ENCODE results near the gene SC5D.

Gene SC5D

DNA sequence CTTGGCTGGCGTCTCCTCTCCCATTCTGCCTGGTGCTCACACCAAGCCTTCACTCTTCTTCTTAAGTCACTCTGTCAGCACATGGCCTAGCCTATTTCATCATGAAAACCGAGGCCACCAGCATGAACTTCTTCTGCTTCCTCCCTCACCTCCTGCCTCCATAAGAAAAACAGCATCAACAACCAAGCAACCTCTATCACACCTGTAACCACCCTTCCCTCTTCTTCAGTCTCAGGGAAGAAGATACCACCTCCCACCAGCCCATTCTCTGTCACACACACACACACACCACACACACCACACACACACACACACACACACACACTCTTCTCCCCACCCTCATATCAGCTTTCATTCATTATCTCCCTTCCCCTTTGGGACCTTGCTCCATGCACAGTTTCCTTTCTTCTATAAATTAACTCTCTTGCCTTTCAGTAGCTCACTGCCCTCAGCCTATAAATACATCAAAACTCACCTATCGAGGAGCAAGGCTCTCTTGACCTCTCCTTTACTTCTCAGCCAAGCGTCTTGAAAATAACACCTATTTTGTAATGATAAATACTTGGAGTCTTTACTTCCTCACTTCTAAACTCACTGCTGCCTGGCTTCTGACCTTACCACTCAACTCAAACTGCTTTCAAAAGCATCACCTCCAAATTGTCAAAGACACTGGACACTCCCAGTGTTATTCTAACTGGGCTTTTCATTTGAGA, 36.6 kb downstream of the SC5D start:
- DNase-seq (ENCODE audit: low read depth) = no peak

DNA sequence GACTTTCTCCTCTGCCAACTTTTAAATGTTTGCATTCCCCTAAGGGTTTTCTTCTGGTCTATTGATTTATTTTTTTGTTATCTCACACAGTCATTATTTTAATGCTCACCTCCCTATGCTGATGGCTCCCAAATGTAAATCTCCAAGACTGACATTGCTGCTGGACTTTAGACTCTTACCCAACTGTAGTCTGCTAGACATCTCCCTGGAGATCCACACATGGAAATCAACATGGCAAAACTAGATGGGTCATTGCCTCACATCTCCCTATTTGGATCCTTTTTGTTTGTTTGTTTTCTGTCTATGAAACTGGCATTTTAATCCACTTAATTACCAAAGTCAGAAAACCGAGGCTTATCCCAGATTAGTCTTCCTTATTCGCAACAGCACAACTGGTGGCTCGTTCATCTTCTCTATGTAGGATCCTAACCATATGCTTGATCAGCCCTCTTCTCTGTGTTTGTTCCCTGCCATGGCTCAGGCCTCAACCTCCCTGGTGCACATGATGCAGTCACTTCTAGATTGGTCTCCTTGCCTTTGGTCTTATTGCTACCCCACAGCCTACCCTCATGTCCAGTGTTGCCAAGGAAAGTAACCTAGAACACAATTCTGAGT, 37.3 kb downstream of the SC5D start:
- no peak for DNase-seq (ENCODE audit: low read depth)

- no peak for DNase-seq (ENCODE audit: low read depth)
Observed at GRCh38 chr11:121330614-121331435, 38.3 kb downstream of the SC5D start.

DNA sequence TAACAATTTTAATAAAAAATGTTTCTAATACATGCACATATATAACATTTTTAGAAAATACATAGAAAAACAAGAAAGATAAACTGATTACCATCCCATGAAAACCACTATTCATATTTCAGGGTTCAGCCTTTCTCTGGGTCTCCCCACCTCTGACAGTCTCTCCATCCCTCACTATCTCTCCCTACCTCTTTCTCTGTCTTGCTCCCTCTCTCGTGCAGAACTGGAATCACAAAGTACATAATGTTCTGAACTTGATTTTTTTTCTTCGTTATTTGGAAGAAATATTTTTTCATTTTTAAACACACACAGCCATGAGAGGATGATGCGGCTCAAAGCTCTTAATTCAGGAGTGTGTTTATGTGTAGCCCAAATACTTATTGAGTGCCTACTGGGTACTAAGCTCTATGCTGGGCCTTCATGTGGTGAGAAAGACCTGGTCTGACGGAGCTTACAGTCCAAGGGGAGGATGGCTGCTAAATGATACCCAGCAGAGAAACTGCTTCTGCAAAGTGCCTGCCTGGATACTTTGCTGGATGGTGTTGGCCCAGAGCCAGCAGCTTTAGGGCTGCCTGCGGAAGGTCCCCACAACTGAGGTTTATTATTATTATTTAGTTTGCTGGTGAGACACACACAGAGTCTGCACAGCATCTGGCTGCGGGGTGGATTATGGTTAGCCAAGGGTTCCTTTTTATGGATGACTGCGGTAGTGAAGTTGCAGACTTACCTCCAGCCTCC, 42.6 kb downstream of the SC5D start:
- no peak for DNase-seq (ENCODE audit: low read depth)

GRCh38 chr11:121336279-121336937, 43.8 kb downstream of the SC5D start:
- no peak for DNase-seq (ENCODE audit: low read depth)

DNA sequence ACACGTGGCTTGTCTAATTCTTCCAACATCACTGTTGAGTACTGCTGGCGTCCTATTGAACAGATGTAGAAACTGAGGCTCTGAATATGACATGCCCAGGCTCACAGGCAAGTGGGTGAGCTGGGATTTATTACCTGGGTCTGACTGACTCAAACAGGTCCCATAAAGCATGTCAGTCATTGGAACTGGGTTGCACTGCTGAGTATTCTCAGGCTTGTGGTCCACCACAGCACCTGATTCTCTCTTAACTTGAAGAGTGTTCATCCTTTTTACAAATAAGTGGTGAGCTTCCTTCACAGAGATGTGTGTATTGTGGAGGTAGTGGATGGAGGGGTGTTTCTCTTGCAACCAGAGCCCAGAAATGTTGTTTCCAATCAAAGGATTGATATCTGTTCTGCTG, 44.5 kb downstream of the SC5D start:
- DNase-seq (ENCODE audit: low read depth) = no peak

- DNase-seq (ENCODE audit: low read depth) = no peak
Observed at GRCh38 chr11:121337740-121338272, 45.2 kb downstream of the SC5D start.

DNA sequence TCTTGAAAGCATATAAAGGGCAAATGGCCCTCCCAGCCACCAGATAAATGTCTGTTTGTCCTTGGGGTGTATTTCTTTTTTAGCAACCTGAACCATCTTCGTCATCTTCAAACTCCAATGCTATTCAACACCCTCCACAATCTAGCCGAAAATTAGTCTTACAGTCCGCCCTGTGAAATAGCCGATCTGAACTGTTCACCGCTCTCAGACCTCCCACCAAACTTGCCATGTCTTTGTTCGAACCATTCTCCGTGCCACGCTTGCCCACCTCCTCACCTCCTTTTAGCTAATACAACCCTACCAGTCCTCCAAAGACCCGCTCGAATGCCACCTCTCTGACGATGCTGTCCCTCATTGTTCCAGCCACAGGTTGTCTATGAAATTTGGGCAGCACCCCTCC, 46.0 kb downstream of the SC5D start:
- no peak for DNase-seq (ENCODE audit: low read depth)

GRCh38 chr11:121340032-121340580, 47.5 kb downstream of the SC5D start:
- no peak for DNase-seq (ENCODE audit: low read depth)

GRCh38 chr11:121341609-121342008, 49.0 kb downstream of the SC5D start:
- DNase-seq (ENCODE audit: low read depth) = no peak

GRCh38 chr11:121344824-121345223, 52.3 kb downstream of the SC5D start:
- DNase-seq (ENCODE audit: low read depth) = no peak

GRCh38 chr11:121347094-121347493, 54.5 kb downstream of the SC5D start:
- no peak for DNase-seq (ENCODE audit: low read depth)

DNA sequence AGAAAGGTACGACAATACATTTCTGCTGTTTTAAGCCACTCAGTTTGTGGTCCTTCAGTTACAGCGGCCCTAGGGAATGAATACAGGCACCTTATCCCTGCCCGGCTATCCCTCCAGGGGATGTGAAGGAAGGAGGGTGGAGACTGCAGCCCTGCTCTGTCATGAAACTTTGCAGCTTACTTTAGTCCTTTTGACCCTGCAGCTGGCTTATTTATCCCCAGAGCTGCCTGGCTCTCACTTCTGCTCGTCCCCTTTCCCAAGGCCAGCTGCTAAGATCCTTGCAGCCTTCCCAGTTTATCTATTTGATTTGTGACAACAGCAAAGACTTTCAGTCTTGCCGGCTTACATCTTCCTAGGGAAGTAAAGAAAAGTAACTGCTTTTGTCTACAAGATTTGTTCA, 55.2 kb downstream of the SC5D start:
- no peak for DNase-seq (ENCODE audit: low read depth)

DNA sequence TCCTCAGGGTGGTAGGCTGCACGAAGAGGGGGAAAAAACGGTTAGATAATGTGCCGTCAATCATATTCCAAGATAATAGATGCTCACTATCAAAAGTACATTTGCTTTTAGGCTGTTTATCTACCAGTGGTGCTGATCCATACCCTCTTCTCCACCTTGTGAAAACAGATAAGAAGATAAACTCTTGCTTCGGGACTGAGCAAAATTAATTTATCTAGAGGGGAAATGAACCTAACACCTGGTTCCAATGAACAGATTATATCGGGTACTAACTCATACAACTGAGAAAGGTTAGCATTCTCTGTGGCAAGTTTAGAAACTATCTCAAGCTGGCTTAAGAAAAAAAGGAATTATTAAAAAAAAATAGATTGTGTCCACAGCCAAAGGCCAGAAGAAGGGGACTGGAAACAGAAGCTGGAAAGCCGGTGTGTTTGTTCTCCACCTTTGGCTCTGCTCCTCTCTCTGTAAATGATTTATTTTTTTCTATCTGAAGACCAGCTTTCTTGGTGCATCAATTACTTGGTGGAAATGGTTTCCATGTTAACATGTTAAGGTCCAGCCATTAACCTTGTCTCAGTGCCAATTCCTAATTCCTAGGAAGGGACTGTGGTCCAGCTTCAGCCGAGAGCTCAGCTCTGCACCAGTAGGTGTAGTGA, 55.8 kb downstream of the SC5D start:
- no peak for DNase-seq (ENCODE audit: low read depth)

DNA sequence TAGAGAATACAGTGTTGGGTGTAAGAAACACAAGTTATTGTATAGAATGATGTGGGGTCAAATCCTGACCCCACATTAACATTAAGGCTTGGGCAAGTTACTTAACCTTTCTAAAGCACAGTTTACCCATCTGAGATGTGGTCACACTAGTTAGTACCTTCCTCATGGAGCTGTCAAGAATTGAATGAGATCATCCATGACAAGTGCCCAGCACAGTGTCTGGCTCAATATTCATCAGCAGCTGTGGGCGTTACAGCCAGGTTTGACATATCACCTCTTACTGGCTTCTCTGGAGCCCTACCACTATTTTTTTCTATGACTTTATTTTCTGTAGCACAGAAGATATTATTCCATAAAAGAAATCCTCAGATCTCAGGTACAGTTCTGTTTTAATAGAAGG, 57.2 kb downstream of the SC5D start:
- DNase-seq (ENCODE audit: low read depth) = no peak

DNA sequence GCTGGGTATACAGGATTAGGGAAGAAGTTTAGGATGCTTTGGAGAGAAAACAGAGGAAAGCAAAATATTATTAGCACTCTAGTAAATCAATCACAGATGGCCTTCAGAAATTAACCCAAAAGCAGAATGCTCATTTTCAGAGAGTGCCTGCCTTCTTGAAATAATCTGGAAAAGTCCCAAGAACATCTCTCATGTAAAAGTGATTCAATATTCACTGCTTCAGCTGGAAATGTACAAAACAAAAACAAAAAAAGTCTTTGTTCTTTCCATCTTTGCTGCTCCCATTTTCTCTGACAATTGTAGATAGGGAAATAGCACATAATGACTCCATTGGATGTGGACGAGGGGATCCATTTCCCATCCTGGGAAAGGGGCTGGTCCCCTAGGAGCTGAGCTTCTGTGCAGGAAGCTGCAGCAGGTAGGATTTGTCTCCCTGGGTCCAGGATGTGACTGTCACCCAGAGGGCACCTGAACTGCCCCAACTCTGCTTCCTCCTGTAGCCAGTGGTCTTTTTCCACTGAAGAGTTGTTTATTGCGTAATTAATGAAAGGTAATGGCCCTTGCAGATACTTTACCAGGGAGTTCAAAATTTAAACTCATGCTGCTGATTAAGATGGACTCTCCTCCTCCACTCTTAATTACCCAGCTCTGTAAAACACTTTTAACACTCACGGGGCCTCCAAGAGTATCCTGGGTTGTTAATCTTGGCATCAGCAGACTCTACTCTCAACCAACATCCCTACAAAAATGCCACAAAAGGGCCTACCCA, 57.9 kb downstream of the SC5D start:
- DNase-seq (ENCODE audit: low read depth) = no peak

DNA sequence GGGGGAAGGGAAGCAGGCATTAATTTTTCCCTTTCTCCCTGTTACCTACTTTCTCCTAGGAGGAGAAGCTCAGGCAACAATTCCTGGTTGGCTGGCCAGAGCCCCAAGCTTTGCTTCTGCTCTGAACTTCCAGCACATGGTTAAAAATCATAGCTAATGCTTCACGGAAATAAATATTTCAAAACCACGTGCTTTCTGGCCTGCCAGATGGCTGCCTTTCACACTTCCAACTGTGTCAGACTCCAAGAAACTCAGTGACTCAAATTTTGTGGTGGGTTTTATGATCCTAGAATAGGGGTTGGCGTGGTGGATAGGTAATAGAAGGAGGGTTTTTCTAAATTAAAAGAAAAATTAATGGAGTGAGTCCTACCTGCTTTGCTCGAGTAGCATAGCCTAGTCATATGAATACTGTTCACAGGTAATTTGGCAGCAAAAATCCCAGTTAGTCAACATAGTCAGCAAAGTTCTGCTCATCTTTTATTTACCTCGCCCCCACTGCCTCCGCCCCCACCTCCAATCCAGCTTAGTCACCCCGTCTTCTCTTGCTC, 58.6 kb downstream of the SC5D start:
- DNase-seq (ENCODE audit: low read depth) = no peak

- DNase-seq (ENCODE audit: low read depth) = no peak
Observed at GRCh38 chr11:121352251-121352891, 59.8 kb downstream of the SC5D start.

DNA sequence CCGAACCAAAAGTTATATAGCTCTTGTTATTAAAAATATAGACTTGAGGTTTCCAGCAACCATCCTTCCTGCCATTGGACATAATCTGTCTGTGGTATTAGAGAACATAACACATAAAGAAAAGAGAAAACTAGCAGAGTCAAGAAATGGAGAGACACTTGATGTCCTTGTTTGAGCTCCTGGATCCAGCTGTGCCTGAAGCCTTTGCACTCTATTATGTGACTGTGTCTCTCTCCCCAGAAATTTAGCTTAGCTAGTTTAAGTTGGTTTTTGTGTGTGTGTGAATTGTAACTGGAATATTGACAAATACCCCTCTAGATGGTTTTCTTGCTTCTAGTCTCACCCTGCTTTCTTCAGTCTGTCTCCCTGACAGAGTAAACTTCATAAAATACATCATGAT, 61.6 kb downstream of the SC5D start:
- no peak for DNase-seq (ENCODE audit: low read depth)

All from stimulated activated CD8-positive, alpha-beta memory T cell treated with anti-CD3 and anti-CD28 coated beads, Interleukin-15, amount 100 ng/mL, for 1 hour (primary cell).